GM19023 (cell line): ENCODE measurements around the gene NDUFS7.
"Not testable (repeated sequence)": the region's sequence is repeated elsewhere in the genome, so short reads cannot be mapped to it uniquely, and the experiment has no call there.

Experiments
- ATAC-seq: cut with Tn5 transposase; IDR thresholded peaks from one replicate; pipeline ENCODE4 v1.9.1; 2021; ENCODE audit warnings: mild to moderate bottlenecking, moderate library complexity; ENCODE audit not compliant: unreplicated experiment

NDUFS7 gene

DNA sequence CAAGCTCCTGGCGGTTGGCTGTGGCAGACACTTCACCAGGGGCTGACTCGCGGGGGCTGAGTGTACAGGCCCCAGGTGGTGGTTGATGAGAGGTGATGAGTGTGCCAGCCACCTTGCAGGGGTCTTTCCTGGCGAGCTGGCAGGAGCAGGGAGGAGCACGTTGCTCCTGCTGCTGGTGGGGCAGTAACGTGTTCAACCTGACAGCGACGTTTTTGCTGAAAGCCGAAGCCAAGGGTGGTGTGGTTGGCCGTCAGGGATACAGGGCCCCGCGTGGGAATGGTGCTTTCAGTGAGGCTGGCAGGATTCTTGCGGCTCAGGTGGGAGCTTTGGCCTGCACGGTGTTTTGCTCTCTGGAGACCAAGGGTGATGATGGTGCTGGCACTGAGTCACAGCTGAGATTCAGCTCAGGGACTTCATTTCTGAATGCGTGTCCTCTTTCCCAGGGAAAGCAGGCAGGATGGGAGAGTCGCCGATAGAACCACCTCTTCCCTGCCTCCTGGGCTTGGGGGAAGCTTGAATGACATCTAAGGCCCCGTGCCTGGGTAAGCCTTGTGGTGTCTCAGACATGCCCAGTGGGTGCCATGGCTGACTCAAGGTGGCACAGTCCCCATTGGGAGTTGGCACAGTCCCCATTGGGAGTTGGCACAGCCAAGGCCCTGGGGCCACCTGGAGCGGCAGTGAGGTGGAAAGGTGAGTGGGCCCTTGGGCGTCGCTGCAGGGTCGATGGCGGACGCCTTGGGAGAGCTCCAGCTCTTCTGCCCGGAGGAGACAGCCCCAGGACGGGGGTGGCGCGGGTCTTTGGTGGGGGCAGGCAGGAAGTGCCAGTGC, 32.5 kb downstream of the NDUFS7 start:
- no peak for ATAC-seq

DNA sequence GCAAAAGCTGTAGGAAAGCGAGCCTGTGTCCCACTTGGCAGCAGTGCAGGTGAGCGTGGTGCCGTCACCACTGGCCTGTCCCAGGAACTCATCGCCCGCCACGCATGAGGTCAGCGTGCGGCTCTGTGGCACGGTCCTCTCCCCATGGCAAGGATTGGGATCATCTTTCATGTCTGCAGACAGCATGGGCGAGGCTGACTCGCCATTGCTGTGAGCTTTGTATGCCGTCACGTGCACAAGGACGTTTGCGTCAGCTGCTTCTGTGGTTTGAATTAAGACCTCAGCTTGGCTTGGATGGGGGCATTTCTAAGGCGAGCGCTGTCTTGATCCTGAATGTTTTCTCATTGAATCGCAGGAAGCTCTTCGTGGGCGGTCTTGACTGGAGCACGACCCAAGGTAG, 33.4 kb downstream of the NDUFS7 start:
- no peak for ATAC-seq

DNA sequence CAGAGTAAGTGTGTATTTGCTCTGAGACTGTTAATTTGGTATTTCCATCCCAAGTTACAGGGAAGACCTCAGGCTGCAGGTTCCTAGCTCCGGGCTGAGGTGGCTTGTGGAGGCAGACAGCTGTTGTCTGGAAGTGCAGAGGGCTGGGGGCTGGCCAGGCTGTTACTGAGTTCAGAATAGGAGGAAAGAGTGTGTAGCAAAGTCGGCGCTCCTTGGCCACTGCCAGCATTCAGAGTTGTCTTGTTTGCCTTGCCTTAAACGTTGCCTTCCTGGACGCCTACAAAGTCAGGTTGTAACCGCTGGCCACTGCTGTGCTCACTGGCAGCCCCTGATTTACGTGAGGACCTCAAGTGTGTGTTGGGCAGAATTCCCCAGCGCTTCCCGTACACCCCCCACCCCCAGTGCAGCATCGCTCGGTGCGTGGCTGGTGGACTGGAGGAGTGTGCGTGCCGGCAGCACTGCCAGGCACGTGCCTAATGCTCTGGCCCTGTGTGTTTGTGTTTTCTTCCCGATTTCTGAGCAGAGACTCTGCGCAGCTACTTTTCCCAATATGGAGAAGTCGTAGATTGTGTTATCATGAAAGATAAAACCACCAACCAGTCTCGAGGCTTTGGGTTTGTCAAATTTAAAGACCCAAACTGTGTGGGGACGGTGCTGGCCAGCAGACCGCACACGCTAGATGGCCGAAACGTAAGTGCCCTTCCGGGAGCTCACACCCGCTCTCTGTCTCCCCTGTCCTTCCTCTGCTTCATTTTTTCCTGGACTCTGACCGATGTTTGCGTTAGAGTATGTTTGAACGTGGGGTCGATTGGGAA, 34.2 kb downstream of the NDUFS7 start:
- no peak for ATAC-seq

DNA sequence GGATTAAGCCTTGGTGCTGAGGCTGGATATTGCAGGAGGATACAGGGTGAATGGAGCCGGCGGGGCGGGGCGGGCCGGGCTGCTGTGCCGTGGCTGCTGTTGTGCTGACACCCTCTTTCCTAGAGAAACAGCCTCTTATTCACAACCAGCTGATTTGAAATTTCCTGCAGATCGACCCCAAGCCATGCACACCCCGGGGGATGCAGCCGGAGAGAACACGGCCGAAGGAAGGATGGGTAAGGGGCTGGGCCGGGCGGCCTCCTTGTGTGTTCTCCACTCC, 34.7 kb downstream of the NDUFS7 start:
- ATAC-seq = no peak

DNA sequence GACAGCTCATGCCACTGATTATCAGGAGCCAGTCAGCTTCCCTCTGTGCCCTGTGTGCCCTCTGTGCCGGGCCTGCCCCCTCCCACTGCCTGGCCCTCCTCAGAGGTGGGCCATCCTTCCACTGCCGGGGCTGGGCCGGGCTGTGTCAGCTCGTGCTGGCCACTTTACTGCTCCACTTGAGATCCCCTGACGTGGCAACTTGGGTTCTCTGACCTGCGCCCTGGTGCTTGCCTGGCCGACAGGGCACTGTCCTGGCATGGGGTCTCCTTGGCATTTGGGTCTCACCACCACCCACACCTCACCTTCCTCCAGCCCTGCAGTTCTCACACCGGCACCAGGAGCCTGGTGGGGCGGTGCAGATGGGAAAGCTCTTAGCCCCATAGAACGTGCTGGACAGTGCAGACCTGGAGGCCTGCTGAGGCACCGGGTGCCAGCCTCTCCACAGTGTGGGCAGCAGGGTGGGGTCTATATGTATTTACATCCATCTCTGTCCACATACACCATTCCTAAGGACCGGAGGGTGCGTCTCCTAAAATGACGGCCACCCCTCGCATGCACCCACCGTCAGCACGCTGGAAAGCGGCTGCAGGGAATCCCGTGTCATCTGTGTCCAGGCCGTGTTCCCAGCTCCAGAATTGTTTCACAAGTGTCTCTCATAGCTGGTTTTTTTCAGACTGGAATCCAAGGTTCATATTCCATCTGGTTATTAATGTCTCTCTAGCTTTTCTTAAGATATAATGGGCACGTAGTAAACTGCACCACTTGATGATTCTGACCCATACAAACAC, 35.4 kb downstream of the NDUFS7 start:
- no peak for ATAC-seq

DNA sequence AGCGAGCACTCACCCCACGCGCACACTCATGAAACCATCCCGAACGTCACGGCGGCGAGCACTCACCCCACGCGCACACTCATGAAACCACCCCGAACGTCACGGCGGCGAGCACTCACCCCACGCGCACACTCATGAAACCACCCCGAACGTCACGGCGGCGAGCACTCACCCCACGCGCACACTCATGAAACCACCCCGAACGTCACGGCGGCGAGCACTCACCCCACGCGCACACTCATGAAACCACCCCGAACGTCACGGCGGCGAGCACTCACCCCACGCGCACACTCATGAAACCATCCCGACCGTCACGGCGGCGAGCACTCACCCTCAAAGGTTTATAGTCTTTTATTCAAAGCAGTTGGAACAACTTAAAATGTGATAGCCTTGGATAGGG, 36.4 kb downstream of the NDUFS7 start:
- not testable (repeated sequence) for ATAC-seq

DNA sequence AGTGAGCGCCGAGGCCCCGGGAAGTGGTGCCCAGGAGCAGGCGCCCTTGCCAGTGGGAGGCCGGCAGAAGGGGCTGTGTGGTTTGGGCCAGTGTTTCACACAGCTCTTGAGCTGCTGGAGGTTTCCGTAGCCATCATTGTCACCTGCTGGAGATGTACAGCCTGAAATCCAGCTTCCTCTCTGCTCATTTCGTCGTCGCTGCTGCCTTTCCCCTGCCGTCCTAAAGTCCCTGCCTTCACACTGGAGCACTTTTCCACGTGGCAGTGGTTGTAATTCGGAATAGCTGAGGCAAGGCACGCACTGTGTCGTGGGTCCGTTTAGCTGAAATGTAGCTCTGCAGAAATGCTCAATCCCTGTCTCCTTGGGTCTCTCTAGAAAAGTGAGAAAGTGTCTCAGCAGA, 36.9 kb downstream of the NDUFS7 start:
- ATAC-seq = no peak

DNA sequence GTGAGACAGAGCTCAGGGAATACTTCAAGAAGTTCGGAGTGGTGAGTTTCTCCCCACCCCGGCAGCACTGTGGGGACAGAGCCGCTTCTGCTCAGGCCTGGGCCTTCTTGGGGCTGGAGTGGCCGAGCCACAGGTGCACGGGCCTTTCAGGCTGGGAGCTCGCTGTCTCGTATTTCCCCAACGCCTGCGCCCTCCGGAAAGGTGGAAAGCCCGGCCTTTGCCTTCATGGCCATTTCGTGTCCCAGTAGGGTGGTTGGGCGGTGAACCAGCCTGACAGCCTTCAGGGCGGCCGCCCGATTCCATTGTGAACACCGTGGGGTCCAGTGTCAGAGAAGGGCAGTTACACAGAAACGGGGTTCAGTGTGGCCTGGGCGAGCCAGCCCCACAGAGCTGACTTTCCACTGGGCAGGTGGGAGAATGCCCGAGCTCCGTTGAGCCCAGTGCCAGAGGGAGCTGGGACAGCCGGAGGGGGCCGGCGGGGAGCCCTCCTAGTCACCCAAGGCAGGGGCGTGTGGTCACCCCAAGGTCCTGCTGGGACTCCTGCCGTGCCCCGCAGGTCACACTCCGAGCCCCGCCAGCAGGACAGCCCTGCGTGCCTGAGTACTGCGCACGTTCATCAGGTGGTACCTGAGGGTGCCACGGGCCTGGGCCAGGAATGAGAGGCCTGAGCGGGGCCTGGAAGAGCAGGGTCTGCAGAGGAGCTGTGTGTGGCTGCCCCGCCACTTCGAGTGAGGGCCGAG, 37.7 kb downstream of the NDUFS7 start:
- no peak for ATAC-seq

DNA sequence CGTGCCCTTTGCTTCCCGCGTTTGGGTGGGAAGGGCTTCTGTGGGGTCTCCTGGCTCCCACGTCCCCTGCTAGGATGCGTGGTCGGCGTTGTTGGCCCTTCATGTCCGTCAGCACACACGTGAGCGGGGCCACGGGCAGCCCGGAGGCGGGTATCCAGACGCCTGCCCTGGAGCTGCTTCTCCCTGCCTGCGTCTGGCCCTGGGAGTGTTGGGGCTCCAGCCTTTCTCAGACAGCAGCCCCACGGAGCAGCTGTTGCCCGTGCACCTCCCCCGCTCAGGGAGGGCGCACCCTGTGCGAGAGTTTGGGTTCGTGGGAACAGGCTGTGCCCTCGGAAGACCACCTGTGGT, 38.2 kb downstream of the NDUFS7 start:
- no peak for ATAC-seq

DNA sequence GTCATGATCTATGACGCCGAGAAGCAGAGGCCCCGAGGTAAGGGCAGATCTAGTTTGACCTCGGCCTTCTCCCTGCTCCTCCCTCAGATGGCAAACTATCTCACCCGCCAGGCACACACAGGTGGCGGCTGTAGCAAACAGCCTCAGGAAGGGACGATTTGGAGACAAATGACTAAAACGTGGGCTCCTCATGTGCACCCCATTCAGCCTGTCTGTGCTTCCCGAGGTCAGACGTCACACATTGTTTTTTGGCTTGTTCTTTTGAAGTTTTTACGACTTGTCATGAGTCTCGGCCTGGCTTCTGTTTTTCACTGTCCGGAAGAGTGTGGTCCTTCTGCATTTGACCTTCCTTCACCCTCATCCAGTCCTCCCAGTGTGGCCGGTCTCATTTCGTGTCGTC, 38.7 kb downstream of the NDUFS7 start:
- no peak for ATAC-seq

DNA sequence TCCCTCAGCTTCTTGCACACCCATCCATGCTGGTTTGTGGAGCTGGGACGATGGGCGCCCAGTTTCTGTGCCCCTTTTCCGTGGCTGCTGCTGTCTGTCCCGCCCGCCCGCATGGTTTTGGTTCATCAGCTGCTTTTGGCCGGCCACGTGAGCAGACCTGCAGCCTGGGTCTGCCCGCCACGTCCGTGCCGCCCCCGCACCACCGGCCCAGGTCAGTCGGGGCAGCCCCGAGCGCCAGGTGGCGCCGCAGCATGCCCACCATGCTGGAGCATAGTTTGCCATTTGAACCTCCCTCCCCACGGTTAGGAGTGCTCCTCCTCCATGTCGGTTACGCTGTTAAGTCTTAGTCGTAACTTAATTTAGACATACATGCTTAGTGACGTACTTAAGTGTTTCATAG, 39.2 kb downstream of the NDUFS7 start:
- ATAC-seq = no peak

DNA sequence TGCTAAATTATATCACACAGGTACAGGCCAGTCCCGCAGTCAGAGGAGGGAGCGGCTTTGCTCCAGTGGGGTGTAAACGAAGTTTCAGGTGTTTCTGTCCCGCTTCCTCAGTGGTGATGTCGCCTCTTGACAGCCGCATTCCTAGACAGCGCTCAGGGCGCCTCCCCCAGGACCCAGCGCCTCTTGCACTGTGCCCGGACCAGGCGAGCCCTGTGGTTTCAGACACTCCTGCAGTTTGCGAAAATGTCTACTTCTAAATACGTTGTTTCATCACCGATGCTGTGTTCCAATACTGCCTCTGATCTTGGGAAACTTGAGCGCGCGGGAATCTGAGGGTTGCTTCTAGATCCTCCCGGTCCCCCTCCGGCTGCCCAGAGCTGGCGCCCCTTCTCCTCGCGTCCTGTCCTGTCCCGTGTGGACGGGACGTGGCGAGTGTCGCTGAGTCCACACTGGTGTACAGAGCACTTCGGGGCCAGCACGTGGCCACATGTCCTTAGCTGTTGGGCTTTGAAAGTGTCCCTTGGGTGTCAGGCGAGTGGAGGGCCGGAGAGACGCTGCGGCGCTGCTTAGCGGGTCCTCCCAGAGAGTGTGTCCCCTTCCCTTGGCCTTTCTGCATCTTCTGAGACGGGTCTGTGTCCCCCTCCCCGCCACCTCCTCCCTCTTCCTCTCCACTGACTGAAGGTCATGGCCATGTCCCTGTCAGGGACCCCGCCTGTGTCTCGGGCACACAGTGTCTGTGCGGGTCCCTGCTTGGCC, 39.9 kb downstream of the NDUFS7 start:
- ATAC-seq = no peak

DNA sequence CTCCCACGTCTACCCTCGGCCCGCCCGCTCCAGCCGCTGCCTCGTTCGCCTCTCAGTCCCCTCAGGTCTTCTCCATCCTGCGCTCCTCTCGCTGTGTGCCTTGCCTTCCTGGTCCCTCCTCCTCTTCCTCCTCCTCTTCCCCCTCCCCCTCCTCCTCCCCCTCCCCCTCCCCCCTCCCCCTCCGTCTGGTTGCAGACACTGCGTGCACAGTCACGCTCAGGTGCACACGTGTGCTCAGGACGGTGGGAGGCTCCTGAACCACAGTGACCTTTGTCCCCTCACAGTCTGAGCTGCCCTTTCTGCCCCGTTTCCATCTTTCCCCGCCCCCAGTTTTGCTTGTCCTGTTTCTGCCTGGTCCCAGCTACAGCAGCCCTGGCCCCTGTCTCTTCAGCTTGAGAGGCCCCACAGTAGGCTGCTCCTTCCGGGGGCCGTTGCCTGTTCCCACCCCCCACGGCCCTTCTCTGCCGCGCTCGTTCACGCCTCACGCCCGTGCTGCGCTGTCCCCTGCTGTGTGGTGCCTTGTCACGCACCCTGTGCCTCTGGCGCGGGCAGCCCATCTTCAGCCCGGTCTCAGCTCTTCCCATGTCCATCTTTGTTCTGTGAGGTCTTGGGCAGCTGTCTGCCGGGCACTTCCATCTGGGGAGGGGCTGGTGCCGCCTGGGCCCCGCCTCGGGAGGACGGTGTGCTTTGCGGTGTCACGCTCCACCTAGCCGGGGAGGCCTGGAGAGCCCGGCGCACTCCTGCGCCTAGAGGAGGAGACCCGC, 40.7 kb downstream of the NDUFS7 start:
- no peak for ATAC-seq

DNA sequence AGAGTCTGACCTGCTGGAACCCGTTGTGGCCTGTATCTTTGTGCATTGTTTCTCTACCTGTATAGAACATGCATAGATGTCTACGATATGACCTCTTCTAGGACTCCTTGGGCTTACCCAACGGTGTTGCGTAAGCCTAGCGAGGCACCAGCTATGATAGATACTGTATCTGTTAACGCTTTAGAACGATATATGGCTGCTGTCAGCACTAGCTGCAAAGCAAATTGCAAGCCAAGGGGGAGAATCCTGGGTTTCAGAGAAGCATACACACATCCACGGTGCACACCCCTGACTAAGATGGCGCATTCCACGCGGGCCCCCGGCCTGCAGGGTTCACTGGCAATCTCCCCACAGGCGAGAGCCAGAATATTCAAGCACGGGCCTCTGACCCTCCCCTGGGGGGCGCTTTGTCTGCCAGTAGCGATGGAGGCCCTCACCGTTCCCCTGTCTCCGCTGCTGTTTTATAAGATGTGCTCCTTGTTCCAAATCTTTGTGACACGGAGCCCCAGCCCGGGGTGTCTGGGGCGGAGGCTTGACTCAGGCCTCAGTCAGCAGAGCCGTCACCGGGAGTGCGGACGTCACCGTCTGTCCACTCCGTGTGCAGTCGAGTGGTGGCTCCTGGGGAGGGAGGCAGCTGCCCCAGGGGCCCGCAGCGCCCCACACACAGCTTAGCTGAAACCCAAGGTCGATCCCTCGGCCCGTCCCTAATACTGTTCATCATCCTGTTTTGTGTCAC, 41.6 kb downstream of the NDUFS7 start:
- no peak for ATAC-seq

DNA sequence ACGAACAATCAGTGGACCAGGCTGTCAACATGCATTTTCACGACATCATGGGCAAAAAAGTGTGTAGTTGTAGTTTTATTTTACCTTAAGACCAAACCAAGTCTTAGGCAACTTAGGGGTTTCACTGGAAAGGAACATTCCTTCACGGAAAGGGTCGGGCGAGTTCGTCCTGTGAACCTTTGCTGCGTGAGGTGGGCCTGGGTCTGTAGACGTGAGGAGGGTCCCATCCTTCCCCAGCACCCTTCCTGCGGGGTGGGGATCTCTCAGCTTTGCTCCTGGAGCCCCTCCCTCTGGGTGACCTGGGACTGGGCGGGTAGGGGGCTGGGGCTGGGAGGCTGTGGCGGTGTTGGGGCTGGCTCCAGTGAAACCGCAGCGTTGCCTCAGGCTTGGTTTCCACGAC, 42.2 kb downstream of the NDUFS7 start:
- ATAC-seq = no peak

DNA sequence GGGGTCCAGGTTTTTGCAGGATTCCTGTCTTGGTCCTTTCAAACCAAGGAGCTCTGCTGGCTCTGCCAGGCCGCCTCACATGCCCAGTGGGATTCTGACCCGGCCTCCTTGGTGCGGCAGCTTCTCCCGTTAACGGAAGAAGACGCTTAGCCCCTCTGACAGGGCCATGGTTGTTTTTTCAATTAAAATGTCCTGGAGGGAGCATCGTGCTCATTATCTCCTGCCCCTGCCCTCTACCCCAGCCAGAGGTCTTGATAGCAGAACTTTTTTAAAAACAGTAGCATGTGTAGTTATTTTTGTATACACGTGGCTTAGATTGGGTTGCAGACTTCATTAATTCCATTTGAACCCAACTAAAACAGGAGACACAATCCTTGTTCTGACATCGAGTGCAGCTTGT, 43.0 kb downstream of the NDUFS7 start:
- no peak for ATAC-seq

DNA sequence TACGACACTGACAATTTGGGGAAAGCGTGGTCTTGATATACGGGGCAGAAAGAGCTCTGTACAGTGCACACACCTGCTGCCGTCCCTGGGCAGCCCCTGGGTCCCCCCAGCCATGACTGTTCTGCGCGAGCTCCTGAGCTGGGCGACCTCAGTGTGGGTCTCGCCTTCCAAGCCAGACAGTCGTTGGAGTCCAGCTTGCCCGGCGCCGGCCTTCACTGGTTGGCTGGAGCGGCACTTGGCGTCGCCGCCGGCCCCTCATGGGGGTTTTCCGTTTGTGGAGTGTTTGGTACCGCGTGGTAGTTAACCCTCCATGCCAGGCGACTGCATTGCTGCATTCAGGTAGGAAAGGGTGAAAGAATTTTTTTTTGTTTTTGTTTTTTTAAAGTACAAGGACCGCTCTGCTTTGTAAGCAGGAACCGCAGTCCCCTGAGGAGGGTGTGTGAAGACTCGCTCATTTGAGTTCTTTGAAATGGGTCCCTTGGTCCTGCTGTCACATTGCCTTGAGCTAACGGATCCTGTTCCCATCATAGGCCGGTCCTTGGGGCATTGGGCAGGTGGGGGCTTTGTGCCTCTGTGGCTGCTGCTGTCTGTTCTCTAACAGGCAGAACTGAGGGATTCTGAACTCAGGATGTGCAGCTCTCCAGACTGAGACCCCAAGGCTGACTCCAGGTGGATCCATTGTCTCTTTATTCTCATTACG, 43.7 kb downstream of the NDUFS7 start:
- no peak for ATAC-seq

DNA sequence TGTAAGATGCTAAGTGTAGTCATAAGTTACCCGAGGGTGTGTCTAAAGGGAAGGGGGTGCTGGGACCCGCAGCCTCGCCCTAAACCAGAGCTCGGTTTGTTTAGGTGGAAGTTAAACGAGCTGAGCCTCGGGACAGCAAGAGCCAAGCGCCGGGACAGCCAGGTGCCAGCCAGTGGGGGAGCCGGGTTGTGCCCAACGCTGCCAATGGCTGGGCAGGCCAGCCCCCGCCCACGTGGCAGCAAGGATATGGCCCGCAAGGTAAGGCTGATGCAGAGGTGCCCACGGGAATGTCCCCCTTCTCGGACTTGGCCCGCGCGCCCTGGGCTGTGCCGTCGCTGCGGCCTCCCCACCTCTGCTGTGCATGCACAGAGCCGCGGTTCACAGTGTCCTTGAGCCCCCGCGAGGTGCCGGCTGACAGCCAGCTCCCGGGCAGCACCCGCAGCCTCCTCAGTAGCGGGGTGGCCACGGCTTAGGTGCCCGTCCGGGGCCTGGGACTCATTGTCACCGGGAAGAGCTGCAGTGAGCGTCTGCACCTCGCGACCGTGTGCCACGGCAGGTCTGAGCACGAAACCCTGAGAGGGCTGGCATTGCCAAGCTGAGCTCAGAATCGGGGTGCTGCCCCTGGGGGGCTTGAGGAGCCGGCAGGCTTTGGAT, 45.2 kb downstream of the NDUFS7 start:
- no peak for ATAC-seq
